ENCODE measurements around the gene KRTAP4-16.
"Not testable (repeated sequence)": the region's sequence is repeated elsewhere in the genome, so short reads cannot be mapped to it uniquely, and the experiment has no call there.

The KRTAP4-16 gene

GRCh38 chr17:41119696-41120690, 18.0 kb upstream of the KRTAP4-16 start:
- not testable (repeated sequence) for H3K27me3 ChIP-seq (ENCODE audit: control insufficient read depth in 2 of 2, insufficient read depth in 2 of 2, low read length in 2 of 2); H3K4me1 ChIP-seq (ENCODE audit: control insufficient read depth in 2 of 2, insufficient read depth in 2 of 2, low read length in 2 of 2); H3K36me3 ChIP-seq (ENCODE audit: control insufficient read depth in 2 of 2, insufficient read depth in 2 of 2, low read length in 2 of 2); H3K9ac ChIP-seq (ENCODE audit: low read depth in 1 of 2, low read length in 2 of 2); H3K4me3 ChIP-seq (ENCODE audit: low read length in 2 of 2); H3K27ac ChIP-seq (ENCODE audit: low read depth in 2 of 2, low read length in 2 of 2); H3K9me3 ChIP-seq (ENCODE audit: control insufficient read depth in 2 of 2, low read length in 2 of 2)

- Histone ChIP-seq H3K9ac (ENCODE audit: low read depth in 1 of 2, low read length in 2 of 2) (no peak overlapping the region), H3K4me1 (ENCODE audit: control insufficient read depth in 2 of 2, insufficient read depth in 2 of 2, low read length in 2 of 2) (no peaks in the 10 kb centered on the region), H3K36me3 (ENCODE audit: control insufficient read depth in 2 of 2, insufficient read depth in 2 of 2, low read length in 2 of 2) (no peaks in the 10 kb centered on the region), H3K4me3 (ENCODE audit: low read length in 2 of 2) (no peak overlapping the region), H3K27me3 (ENCODE audit: control insufficient read depth in 2 of 2, insufficient read depth in 2 of 2, low read length in 2 of 2) (no peaks in the 10 kb centered on the region), H3K9me3 (ENCODE audit: control insufficient read depth in 2 of 2, low read length in 2 of 2) (no peaks in the 10 kb centered on the region), H3K27ac (ENCODE audit: low read depth in 2 of 2, low read length in 2 of 2) (no peak overlapping the region)
These were observed 16.7 kb upstream of the KRTAP4-16 start for GRCh38 chr17:41118721-41119120.

GRCh38 chr17:41117846-41118386, 15.9 kb upstream of the KRTAP4-16 start, which contains the start of gene KRTAP4-11:
KRTAP4-11 (minus strand) TSS chr17:41118373; CDS start chr17:41118315, 58 bp downstream.
- H3K36me3 ChIP-seq (ENCODE audit: control insufficient read depth in 2 of 2, insufficient read depth in 2 of 2, low read length in 2 of 2); H3K9me3 ChIP-seq (ENCODE audit: control insufficient read depth in 2 of 2, low read length in 2 of 2); H3K4me3 ChIP-seq (ENCODE audit: low read length in 2 of 2); H3K4me1 ChIP-seq (ENCODE audit: control insufficient read depth in 2 of 2, insufficient read depth in 2 of 2, low read length in 2 of 2); H3K27ac ChIP-seq (ENCODE audit: low read depth in 2 of 2, low read length in 2 of 2); H3K27me3 ChIP-seq (ENCODE audit: control insufficient read depth in 2 of 2, insufficient read depth in 2 of 2, low read length in 2 of 2); H3K9ac ChIP-seq (ENCODE audit: low read depth in 1 of 2, low read length in 2 of 2): not testable (repeated sequence)

- Histone ChIP-seq H3K36me3 (ENCODE audit: control insufficient read depth in 2 of 2, insufficient read depth in 2 of 2, low read length in 2 of 2) (no peaks in the 10 kb centered on the region), H3K4me3 (ENCODE audit: low read length in 2 of 2) (no peak overlapping the region), H3K27ac (ENCODE audit: low read depth in 2 of 2, low read length in 2 of 2) (no peak overlapping the region), H3K9ac (ENCODE audit: low read depth in 1 of 2, low read length in 2 of 2) (no peak overlapping the region), H3K4me1 (ENCODE audit: control insufficient read depth in 2 of 2, insufficient read depth in 2 of 2, low read length in 2 of 2) (no peaks in the 10 kb centered on the region), H3K27me3 (ENCODE audit: control insufficient read depth in 2 of 2, insufficient read depth in 2 of 2, low read length in 2 of 2) (no peaks in the 10 kb centered on the region), H3K9me3 (ENCODE audit: control insufficient read depth in 2 of 2, low read length in 2 of 2) (no peaks in the 10 kb centered on the region)
These were observed 14.3 kb upstream of the KRTAP4-16 start for GRCh38 chr17:41116297-41116696.

- Histone ChIP-seq H3K9me3 (ENCODE audit: control insufficient read depth in 2 of 2, low read length in 2 of 2) (no peaks in the 10 kb centered on the region), H3K27ac (ENCODE audit: low read depth in 2 of 2, low read length in 2 of 2) (no peak overlapping the region), H3K9ac (ENCODE audit: low read depth in 1 of 2, low read length in 2 of 2) (no peak overlapping the region), H3K36me3 (ENCODE audit: control insufficient read depth in 2 of 2, insufficient read depth in 2 of 2, low read length in 2 of 2) (no peaks in the 10 kb centered on the region), H3K4me1 (ENCODE audit: control insufficient read depth in 2 of 2, insufficient read depth in 2 of 2, low read length in 2 of 2) (no peaks in the 10 kb centered on the region), H3K27me3 (ENCODE audit: control insufficient read depth in 2 of 2, insufficient read depth in 2 of 2, low read length in 2 of 2) (no peaks in the 10 kb centered on the region), H3K4me3 (ENCODE audit: low read length in 2 of 2) (no peak overlapping the region)
These were observed 9.3 kb upstream of the KRTAP4-16 start for GRCh38 chr17:41111151-41111885.

- not testable (repeated sequence) for H3K27me3 ChIP-seq (ENCODE audit: control insufficient read depth in 2 of 2, insufficient read depth in 2 of 2, low read length in 2 of 2); H3K27ac ChIP-seq (ENCODE audit: low read depth in 2 of 2, low read length in 2 of 2); H3K9ac ChIP-seq (ENCODE audit: low read depth in 1 of 2, low read length in 2 of 2); H3K36me3 ChIP-seq (ENCODE audit: control insufficient read depth in 2 of 2, insufficient read depth in 2 of 2, low read length in 2 of 2); H3K9me3 ChIP-seq (ENCODE audit: control insufficient read depth in 2 of 2, low read length in 2 of 2); H3K4me1 ChIP-seq (ENCODE audit: control insufficient read depth in 2 of 2, insufficient read depth in 2 of 2, low read length in 2 of 2); H3K4me3 ChIP-seq (ENCODE audit: low read length in 2 of 2)
These were observed 6.8 kb upstream of the KRTAP4-16 start for GRCh38 chr17:41108728-41109386.

- Histone ChIP-seq H3K4me3 (ENCODE audit: low read length in 2 of 2) (no peak overlapping the region), H3K27me3 (ENCODE audit: control insufficient read depth in 2 of 2, insufficient read depth in 2 of 2, low read length in 2 of 2) (no peaks in the 10 kb centered on the region), H3K27ac (ENCODE audit: low read depth in 2 of 2, low read length in 2 of 2) (no peak overlapping the region), H3K4me1 (ENCODE audit: control insufficient read depth in 2 of 2, insufficient read depth in 2 of 2, low read length in 2 of 2) (no peaks in the 10 kb centered on the region), H3K9me3 (ENCODE audit: control insufficient read depth in 2 of 2, low read length in 2 of 2) (no peaks in the 10 kb centered on the region), H3K9ac (ENCODE audit: low read depth in 1 of 2, low read length in 2 of 2) (no peak overlapping the region), H3K36me3 (ENCODE audit: control insufficient read depth in 2 of 2, insufficient read depth in 2 of 2, low read length in 2 of 2) (no peaks in the 10 kb centered on the region)
These were observed 6.0 kb upstream of the KRTAP4-16 start for GRCh38 chr17:41107941-41108450.

GRCh38 chr17:41105347-41105746, 3.3 kb upstream of the KRTAP4-16 start, which contains the start of gene KRTAP4-9:
KRTAP4-9 (plus strand) TSS chr17:41105389; CDS start chr17:41105389, 0 bp downstream.
- not testable (repeated sequence) for H3K36me3 ChIP-seq (ENCODE audit: control insufficient read depth in 2 of 2, insufficient read depth in 2 of 2, low read length in 2 of 2); H3K27me3 ChIP-seq (ENCODE audit: control insufficient read depth in 2 of 2, insufficient read depth in 2 of 2, low read length in 2 of 2); H3K27ac ChIP-seq (ENCODE audit: low read depth in 2 of 2, low read length in 2 of 2); H3K4me3 ChIP-seq (ENCODE audit: low read length in 2 of 2); H3K9ac ChIP-seq (ENCODE audit: low read depth in 1 of 2, low read length in 2 of 2); H3K9me3 ChIP-seq (ENCODE audit: control insufficient read depth in 2 of 2, low read length in 2 of 2); H3K4me1 ChIP-seq (ENCODE audit: control insufficient read depth in 2 of 2, insufficient read depth in 2 of 2, low read length in 2 of 2)

GRCh38 chr17:41104386-41105038, 2.5 kb upstream of the KRTAP4-16 start:
- not testable (repeated sequence) for H3K9ac ChIP-seq (ENCODE audit: low read depth in 1 of 2, low read length in 2 of 2); H3K27me3 ChIP-seq (ENCODE audit: control insufficient read depth in 2 of 2, insufficient read depth in 2 of 2, low read length in 2 of 2); H3K9me3 ChIP-seq (ENCODE audit: control insufficient read depth in 2 of 2, low read length in 2 of 2); H3K4me1 ChIP-seq (ENCODE audit: control insufficient read depth in 2 of 2, insufficient read depth in 2 of 2, low read length in 2 of 2); H3K4me3 ChIP-seq (ENCODE audit: low read length in 2 of 2); H3K27ac ChIP-seq (ENCODE audit: low read depth in 2 of 2, low read length in 2 of 2); H3K36me3 ChIP-seq (ENCODE audit: control insufficient read depth in 2 of 2, insufficient read depth in 2 of 2, low read length in 2 of 2)
